Hepatocyte (in vitro differentiated cells): ENCODE results near the gene TXN2.

Experiments used
- EZH2 ChIP-seq: fragments of 200-600 bp; sonication (generic); IDR thresholded peaks from 2 replicates; pipeline ENCODE4 v1.6.1; 2016; ENCODE audit warnings: antibody characterized with exemption, mild to moderate bottlenecking, borderline replicate concordance
- TF ChIP-seq, protein P1 (sequence below): fragments of 200-600 bp; sonication (generic); IDR thresholded peaks from 2 replicates; pipeline ENCODE4 v1.5.1; 2016; ENCODE audit warnings: antibody characterized with exemption, mild to moderate bottlenecking; ENCODE audit not compliant: poor library complexity

DNA sequence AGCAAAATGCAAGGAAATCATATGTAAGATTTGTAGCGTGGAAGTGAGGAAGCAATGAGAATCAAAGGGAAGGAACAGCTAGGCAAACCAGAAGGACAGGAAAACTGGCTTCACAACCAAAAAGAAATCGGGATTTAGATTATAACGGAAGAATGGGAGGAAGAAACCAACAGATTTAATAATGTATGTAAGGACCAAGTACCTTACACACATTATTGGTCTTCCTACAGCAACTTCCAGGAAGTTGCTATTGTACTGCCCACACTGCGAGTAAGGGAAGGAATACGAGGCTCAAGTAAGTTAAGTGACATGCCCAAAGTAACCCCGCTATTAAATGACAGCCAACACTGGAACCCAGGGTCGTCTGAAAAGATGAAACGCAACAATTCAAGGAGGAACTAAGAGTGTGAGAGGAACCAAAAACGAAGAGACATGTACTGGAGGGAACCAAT is 473 bp downstream of the TXN2 start:
- TF ChIP-seq EZH2: no peak
- TF ChIP-seq, protein P1, sequence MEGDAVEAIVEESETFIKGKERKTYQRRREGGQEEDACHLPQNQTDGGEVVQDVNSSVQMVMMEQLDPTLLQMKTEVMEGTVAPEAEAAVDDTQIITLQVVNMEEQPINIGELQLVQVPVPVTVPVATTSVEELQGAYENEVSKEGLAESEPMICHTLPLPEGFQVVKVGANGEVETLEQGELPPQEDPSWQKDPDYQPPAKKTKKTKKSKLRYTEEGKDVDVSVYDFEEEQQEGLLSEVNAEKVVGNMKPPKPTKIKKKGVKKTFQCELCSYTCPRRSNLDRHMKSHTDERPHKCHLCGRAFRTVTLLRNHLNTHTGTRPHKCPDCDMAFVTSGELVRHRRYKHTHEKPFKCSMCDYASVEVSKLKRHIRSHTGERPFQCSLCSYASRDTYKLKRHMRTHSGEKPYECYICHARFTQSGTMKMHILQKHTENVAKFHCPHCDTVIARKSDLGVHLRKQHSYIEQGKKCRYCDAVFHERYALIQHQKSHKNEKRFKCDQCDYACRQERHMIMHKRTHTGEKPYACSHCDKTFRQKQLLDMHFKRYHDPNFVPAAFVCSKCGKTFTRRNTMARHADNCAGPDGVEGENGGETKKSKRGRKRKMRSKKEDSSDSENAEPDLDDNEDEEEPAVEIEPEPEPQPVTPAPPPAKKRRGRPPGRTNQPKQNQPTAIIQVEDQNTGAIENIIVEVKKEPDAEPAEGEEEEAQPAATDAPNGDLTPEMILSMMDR: no peak
